Measurements from ENCODE around the gene PRSS8.

- TF ChIP-seq CTCF (IDR thresholded peaks at IDR 0.05; ENCODE audit: insufficient read depth, low read length, poor library complexity, severe bottlenecking) = no peak
- no peak for TF ChIP-seq EZH2phosphoT487 (conservative IDR thresholded peaks at IDR 0.05; ENCODE audit: low read length)
Measured at GRCh38 chr16:31135535-31136286, at the start of gene PRSS8.
